ENCODE data around the gene IDH3G. TPM values are rescaled to one million over a fixed set of nuclear protein-coding genes. Genes with fewer than 3 reads are reported as not detected.
"Not testable (repeated sequence)": the region's sequence is repeated elsewhere in the genome, so short reads cannot be mapped to it uniquely, and the experiment has no call there.

The IDH3G gene
- total RNA-seq, 1 donor from 2014 or later = 40.3 TPM

GRCh38 chrX:153746359-153746758, 47.8 kb downstream of the IDH3G start:
- peaks cover 21% of the 10 kb centered on the region for H3K9me3 Mint-ChIP-seq
- no peak for TF ChIP-seq EZH2 (IDR thresholded peaks at IDR 0.05)
- TF ChIP-seq CTCF (IDR thresholded peaks at IDR 0.05) = no peak
- TF ChIP-seq EZH2phosphoT487 (IDR thresholded peaks at IDR 0.05) = no peak
- Histone ChIP-seq H3K4me3 (no peak overlapping the region), H3K36me3 (no peaks in the 10 kb centered on the region), H3K79me2 (ENCODE audit: low read depth) (no peaks in the 10 kb centered on the region), H4K20me1 (ENCODE audit: low read depth) (no peaks in the 10 kb centered on the region), H3K4me2 (no peak overlapping the region), H3K4me1 (no peaks in the 10 kb centered on the region), H3K9ac (no peak overlapping the region), H3K27ac (no peak overlapping the region), H3K9me3 (ENCODE audit: low read depth) (no peaks in the 10 kb centered on the region), H3K27me3 (no peaks in the 10 kb centered on the region), H2AFZ (replicated peaks) (no peak overlapping the region), H3F3A (ENCODE audit: low read depth) (no peaks in the 10 kb centered on the region)
- H3K27ac Mint-ChIP-seq = no peak overlapping the region
- no peak for DNase-seq (ENCODE audit: low spot score)
- peaks cover 2% of the 10 kb centered on the region for H3K27me3 Mint-ChIP-seq (ENCODE audit: insufficient read depth, low read depth)
- peaks cover 5% of the 10 kb centered on the region for H3K4me1 Mint-ChIP-seq
- H3K4me3 Mint-ChIP-seq = no peak overlapping the region
- H3K36me3 Mint-ChIP-seq = no peaks in the 10 kb centered on the region

GRCh38 chrX:153745067-153745433, 49.1 kb downstream of the IDH3G start:
- Histone ChIP-seq H2AFZ (replicated peaks) (peak overlapping the region; percentile 31), H3K4me3 (peak overlapping the region; percentile 40)
- H3K36me3 Mint-ChIP-seq; H3K4me1 Mint-ChIP-seq; H3F3A ChIP-seq (ENCODE audit: low read depth); H4K20me1 ChIP-seq (ENCODE audit: low read depth); H3K9me3 ChIP-seq (ENCODE audit: low read depth); H3K79me2 ChIP-seq (ENCODE audit: low read depth); H3K27me3 Mint-ChIP-seq (ENCODE audit: insufficient read depth, low read depth); H3K9ac ChIP-seq; H3K4me1 ChIP-seq; DNase-seq (ENCODE audit: low spot score); H3K27ac ChIP-seq; H3K4me3 Mint-ChIP-seq; H3K36me3 ChIP-seq; H3K27ac Mint-ChIP-seq; H3K4me2 ChIP-seq; H3K27me3 ChIP-seq: not testable (repeated sequence)
- H3K9me3 Mint-ChIP-seq = peaks cover 19% of the 10 kb centered on the region

GRCh38 chrX:153744210-153745066, 49.7 kb downstream of the IDH3G start:
- Mint-ChIP-seq H3K9me3 (peaks cover 13% of the 10 kb centered on the region), H3K27ac (no peak overlapping the region), H3K4me3 (no peak overlapping the region), H3K36me3 (no peaks in the 10 kb centered on the region), H3K4me1 (peaks cover 8% of the 10 kb centered on the region), H3K27me3 (ENCODE audit: insufficient read depth, low read depth) (peaks cover 2% of the 10 kb centered on the region)
- no peaks in the 10 kb centered on the region for H3K9me3 ChIP-seq (ENCODE audit: low read depth)
- H3K9ac ChIP-seq = no peak overlapping the region
- DNase-seq (ENCODE audit: low spot score) = peak; percentile 59
- no peaks in the 10 kb centered on the region for H3K4me1 ChIP-seq
- TF ChIP-seq CTCF (IDR thresholded peaks at IDR 0.05) (peak; percentile 56), EZH2phosphoT487 (IDR thresholded peaks at IDR 0.05) (no peak), EZH2 (IDR thresholded peaks at IDR 0.05) (no peak)
- peak overlapping the region; percentile 31 for H2AFZ ChIP-seq (replicated peaks)
- no peaks in the 10 kb centered on the region for H3K36me3 ChIP-seq
- H3K4me2 ChIP-seq = peak overlapping the region; percentile 73
- no peaks in the 10 kb centered on the region for H3K27me3 ChIP-seq
- H3K27ac ChIP-seq = no peak overlapping the region
- H3K79me2 ChIP-seq (ENCODE audit: low read depth) = no peaks in the 10 kb centered on the region
- H4K20me1 ChIP-seq (ENCODE audit: low read depth) = no peaks in the 10 kb centered on the region
- H3K4me3 ChIP-seq = peak overlapping the region; percentile 40
- no peaks in the 10 kb centered on the region for H3F3A ChIP-seq (ENCODE audit: low read depth)

GRCh38 chrX:153743468-153744209, 50.5 kb downstream of the IDH3G start:
- not testable (repeated sequence) for H3K9me3 ChIP-seq (ENCODE audit: low read depth); H3K36me3 Mint-ChIP-seq; H2AFZ ChIP-seq (replicated peaks); H3K27me3 ChIP-seq; H3K4me1 Mint-ChIP-seq; H4K20me1 ChIP-seq (ENCODE audit: low read depth); H3K36me3 ChIP-seq; H3K4me3 Mint-ChIP-seq; H3F3A ChIP-seq (ENCODE audit: low read depth); H3K27me3 Mint-ChIP-seq (ENCODE audit: insufficient read depth, low read depth); H3K79me2 ChIP-seq (ENCODE audit: low read depth); H3K27ac Mint-ChIP-seq; H3K9ac ChIP-seq; H3K27ac ChIP-seq; H3K4me1 ChIP-seq
- H3K9me3 Mint-ChIP-seq = peaks cover 12% of the 10 kb centered on the region
- DNase-seq (ENCODE audit: low spot score) = peak; percentile 45
- peak; percentile 33 for TF ChIP-seq CTCF (IDR thresholded peaks at IDR 0.05)
- Histone ChIP-seq H3K4me3 (peak overlapping the region; percentile 40), H3K4me2 (peak overlapping the region; percentile 73)

GRCh38 chrX:153742796-153743467, 51.2 kb downstream of the IDH3G start:
- peak overlapping the region; percentile 73 for H3K4me2 ChIP-seq
- H3F3A ChIP-seq (ENCODE audit: low read depth); H3K9ac ChIP-seq; H3K27ac Mint-ChIP-seq; H3K4me3 Mint-ChIP-seq; H3K27me3 Mint-ChIP-seq (ENCODE audit: insufficient read depth, low read depth); H3K9me3 ChIP-seq (ENCODE audit: low read depth); H3K79me2 ChIP-seq (ENCODE audit: low read depth); H4K20me1 ChIP-seq (ENCODE audit: low read depth); H3K4me1 ChIP-seq; H2AFZ ChIP-seq (replicated peaks); H3K27ac ChIP-seq; H3K27me3 ChIP-seq; H3K36me3 Mint-ChIP-seq; H3K36me3 ChIP-seq; DNase-seq (ENCODE audit: low spot score): not testable (repeated sequence)
- peak overlapping the region; percentile 40 for H3K4me3 ChIP-seq
- peaks cover 12% of the 10 kb centered on the region for H3K4me1 Mint-ChIP-seq
- H3K9me3 Mint-ChIP-seq = peaks cover 15% of the 10 kb centered on the region

Data from neural progenitor cell (in vitro differentiated cells).